Activated naive CD4-positive, alpha-beta T cell treated with anti-CD3 and anti-CD28 coated beads, Interleukin-2, amount 50 U/mL, for 24 hours (primary cell): ENCODE data around the gene GPBP1L1.
A peak's percentile ranks its signal among the peaks of the same experiment; 100 is the strongest.
"Not testable (repeated sequence)": the region's sequence is repeated elsewhere in the genome, so short reads cannot be mapped to it uniquely, and the experiment has no call there.

Source experiments
- H3K27ac Mint-ChIP-seq: one replicate; pipeline ENCODE4 v1.8.0; 2021; ENCODE audit warnings: mild to moderate bottlenecking, mixed read lengths
- H3K27me3 Mint-ChIP-seq: one replicate; pipeline ENCODE4 v1.8.0; 2021; ENCODE audit warnings: mixed read lengths
- H3K36me3 Mint-ChIP-seq: one replicate; pipeline ENCODE4 v1.8.0; 2021; ENCODE audit warnings: mixed read lengths
- H3K4me1 Mint-ChIP-seq: one replicate; pipeline ENCODE4 v1.8.0; 2021; ENCODE audit warnings: mixed read lengths
- H3K4me3 Mint-ChIP-seq: one replicate; pipeline ENCODE4 v1.8.0; 2021; ENCODE audit warnings: mild to moderate bottlenecking, mixed read lengths
- H3K9me3 Mint-ChIP-seq: one replicate; pipeline ENCODE4 v1.8.0; 2021; ENCODE audit warnings: mixed read lengths

GPBP1L1 gene

GRCh38 chr1:45686288-45687013, at the start of gene GPBP1L1:
Gene GPBP1L1 (minus strand): TSS chr1:45686533. CDS start chr1:45659087, 27,446 bp downstream.
- peaks cover 61% of the 10 kb centered on the region for H3K4me1 Mint-ChIP-seq
- no peaks in the 10 kb centered on the region for H3K9me3 Mint-ChIP-seq
- H3K27me3 Mint-ChIP-seq: no peaks in the 10 kb centered on the region
- H3K36me3 Mint-ChIP-seq: peaks cover 10% of the 10 kb centered on the region
- H3K27ac Mint-ChIP-seq: peak within 1 kb of the TSS; percentile 99
- peak within 1 kb of the TSS; percentile 99 for H3K4me3 Mint-ChIP-seq

- Mint-ChIP-seq H3K9me3 (no peaks in the 10 kb centered on the region), H3K4me1 (peaks cover 10% of the 10 kb centered on the region), H3K27me3 (no peaks in the 10 kb centered on the region), H3K27ac (no peak overlapping the region), H3K36me3 (peaks cover 8% of the 10 kb centered on the region), H3K4me3 (no peak overlapping the region)
Observed at GRCh38 chr1:45730780-45731319, 44.5 kb upstream of the GPBP1L1 start.

GRCh38 chr1:45730075-45730779, 43.9 kb upstream of the GPBP1L1 start:
- H3K27me3 Mint-ChIP-seq: no peaks in the 10 kb centered on the region
- peaks cover 10% of the 10 kb centered on the region for H3K4me1 Mint-ChIP-seq
- peaks cover 8% of the 10 kb centered on the region for H3K36me3 Mint-ChIP-seq
- no peak overlapping the region for H3K27ac Mint-ChIP-seq
- H3K9me3 Mint-ChIP-seq: no peaks in the 10 kb centered on the region
- H3K4me3 Mint-ChIP-seq: no peak overlapping the region

GRCh38 chr1:45726007-45726406, 39.7 kb upstream of the GPBP1L1 start:
- H3K27me3 Mint-ChIP-seq, H3K4me1 Mint-ChIP-seq, H3K36me3 Mint-ChIP-seq, H3K27ac Mint-ChIP-seq, H3K4me3 Mint-ChIP-seq, H3K9me3 Mint-ChIP-seq: not testable (repeated sequence)

- Mint-ChIP-seq H3K27me3 (no peaks in the 10 kb centered on the region), H3K27ac (no peak overlapping the region), H3K9me3 (no peaks in the 10 kb centered on the region), H3K4me1 (no peaks in the 10 kb centered on the region), H3K36me3 (no peaks in the 10 kb centered on the region), H3K4me3 (no peak overlapping the region)
Observed at GRCh38 chr1:45723248-45723930, 37.1 kb upstream of the GPBP1L1 start.

GRCh38 chr1:45722809-45723208, 36.5 kb upstream of the GPBP1L1 start:
- Mint-ChIP-seq H3K27ac (no peak overlapping the region), H3K36me3 (no peaks in the 10 kb centered on the region), H3K4me1 (no peaks in the 10 kb centered on the region), H3K4me3 (no peak overlapping the region), H3K27me3 (no peaks in the 10 kb centered on the region), H3K9me3 (no peaks in the 10 kb centered on the region)

GRCh38 chr1:45721207-45721606, 34.9 kb upstream of the GPBP1L1 start:
- Mint-ChIP-seq H3K36me3 (no peaks in the 10 kb centered on the region), H3K9me3 (no peaks in the 10 kb centered on the region), H3K4me1 (no peaks in the 10 kb centered on the region), H3K27me3 (no peaks in the 10 kb centered on the region), H3K27ac (peak overlapping the region; percentile 4), H3K4me3 (no peak overlapping the region)

- no peaks in the 10 kb centered on the region for H3K9me3 Mint-ChIP-seq
- no peaks in the 10 kb centered on the region for H3K27me3 Mint-ChIP-seq
- H3K36me3 Mint-ChIP-seq: peaks cover 2% of the 10 kb centered on the region
- no peaks in the 10 kb centered on the region for H3K4me1 Mint-ChIP-seq
- H3K4me3 Mint-ChIP-seq: no peak overlapping the region
- H3K27ac Mint-ChIP-seq: no peak overlapping the region
Observed at GRCh38 chr1:45718289-45718688, 32.0 kb upstream of the GPBP1L1 start.

- not testable (repeated sequence) for H3K27ac Mint-ChIP-seq, H3K27me3 Mint-ChIP-seq, H3K9me3 Mint-ChIP-seq, H3K4me1 Mint-ChIP-seq, H3K4me3 Mint-ChIP-seq, H3K36me3 Mint-ChIP-seq
Observed at GRCh38 chr1:45717386-45717785, 31.1 kb upstream of the GPBP1L1 start.

- H3K36me3 Mint-ChIP-seq: peaks cover 3% of the 10 kb centered on the region
- no peaks in the 10 kb centered on the region for H3K4me1 Mint-ChIP-seq
- no peaks in the 10 kb centered on the region for H3K9me3 Mint-ChIP-seq
- no peak overlapping the region for H3K4me3 Mint-ChIP-seq
- peak overlapping the region; percentile 18 for H3K27ac Mint-ChIP-seq
- no peaks in the 10 kb centered on the region for H3K27me3 Mint-ChIP-seq
Observed at GRCh38 chr1:45716700-45717099, 30.4 kb upstream of the GPBP1L1 start.

GRCh38 chr1:45713711-45714110, 27.4 kb upstream of the GPBP1L1 start:
- Mint-ChIP-seq H3K4me1 (no peaks in the 10 kb centered on the region), H3K36me3 (peaks cover 4% of the 10 kb centered on the region), H3K27ac (no peak overlapping the region), H3K4me3 (no peak overlapping the region), H3K9me3 (no peaks in the 10 kb centered on the region), H3K27me3 (no peaks in the 10 kb centered on the region)

- H3K36me3 Mint-ChIP-seq: peaks cover 11% of the 10 kb centered on the region
- H3K4me3 Mint-ChIP-seq: no peak overlapping the region
- no peak overlapping the region for H3K27ac Mint-ChIP-seq
- H3K27me3 Mint-ChIP-seq: no peaks in the 10 kb centered on the region
- peaks cover 5% of the 10 kb centered on the region for H3K9me3 Mint-ChIP-seq
- H3K4me1 Mint-ChIP-seq: peaks cover 3% of the 10 kb centered on the region
Observed at GRCh38 chr1:45704637-45705036, 18.3 kb upstream of the GPBP1L1 start.

GRCh38 chr1:45694823-45695222, 8.5 kb upstream of the GPBP1L1 start:
- no peak overlapping the region for H3K27ac Mint-ChIP-seq
- H3K9me3 Mint-ChIP-seq: no peaks in the 10 kb centered on the region
- peaks cover 20% of the 10 kb centered on the region for H3K4me1 Mint-ChIP-seq
- H3K36me3 Mint-ChIP-seq: peaks cover 15% of the 10 kb centered on the region
- no peaks in the 10 kb centered on the region for H3K27me3 Mint-ChIP-seq
- no peak overlapping the region for H3K4me3 Mint-ChIP-seq

- not testable (repeated sequence) for H3K4me3 Mint-ChIP-seq, H3K9me3 Mint-ChIP-seq, H3K27me3 Mint-ChIP-seq, H3K27ac Mint-ChIP-seq
- Mint-ChIP-seq H3K36me3 (peaks cover 15% of the 10 kb centered on the region), H3K4me1 (peaks cover 26% of the 10 kb centered on the region)
Observed at GRCh38 chr1:45693811-45694210, 7.5 kb upstream of the GPBP1L1 start.

GRCh38 chr1:45687754-45688740, 1.7 kb upstream of the GPBP1L1 start, which contains the start of gene TMEM69:
Gene TMEM69 (plus strand): TSS chr1:45688181. CDS start chr1:45691069, 2,888 bp downstream.
- H3K27ac Mint-ChIP-seq: peak within 1 kb of the TSS; percentile 99
- H3K4me3 Mint-ChIP-seq: peak within 1 kb of the TSS; percentile 99
- H3K27me3 Mint-ChIP-seq: no peaks in the 10 kb centered on the region
- H3K36me3 Mint-ChIP-seq: peaks cover 16% of the 10 kb centered on the region
- peaks cover 51% of the 10 kb centered on the region for H3K4me1 Mint-ChIP-seq
- no peaks in the 10 kb centered on the region for H3K9me3 Mint-ChIP-seq
